Measurements from ENCODE around the gene TRAM2.
"Not testable (repeated sequence)": the region's sequence is repeated elsewhere in the genome, so short reads cannot be mapped to it uniquely, and the experiment has no call there.

TRAM2 gene

GRCh38 chr6:52494298-52495072, 82.4 kb downstream of the TRAM2 start:
- H3K27me3 Mint-ChIP-seq: no peaks in the 10 kb centered on the region
- H3K36me3 Mint-ChIP-seq: peaks cover 4% of the 10 kb centered on the region
- no peaks in the 10 kb centered on the region for H3K4me1 Mint-ChIP-seq
- H3K27ac Mint-ChIP-seq: no peak overlapping the region
- no peak overlapping the region for H3K4me3 Mint-ChIP-seq
- H3K9me3 Mint-ChIP-seq: no peaks in the 10 kb centered on the region

- H3K27ac Mint-ChIP-seq: no peak overlapping the region
- no peak overlapping the region for H3K4me3 Mint-ChIP-seq
- no peaks in the 10 kb centered on the region for H3K27me3 Mint-ChIP-seq
- H3K9me3 Mint-ChIP-seq: no peaks in the 10 kb centered on the region
- H3K36me3 Mint-ChIP-seq: peaks cover 4% of the 10 kb centered on the region
- H3K4me1 Mint-ChIP-seq: no peaks in the 10 kb centered on the region
Observed at GRCh38 chr6:52493669-52494068, 83.2 kb downstream of the TRAM2 start.

GRCh38 chr6:52491203-52492069, 85.4 kb downstream of the TRAM2 start:
- H3K27me3 Mint-ChIP-seq: no peaks in the 10 kb centered on the region
- no peak overlapping the region for H3K4me3 Mint-ChIP-seq
- H3K9me3 Mint-ChIP-seq: no peaks in the 10 kb centered on the region

GRCh38 chr6:52489881-52490280, 87.0 kb downstream of the TRAM2 start:
- no peaks in the 10 kb centered on the region for H3K4me1 Mint-ChIP-seq
- H3K9me3 Mint-ChIP-seq: no peaks in the 10 kb centered on the region
- H3K27ac Mint-ChIP-seq: no peak overlapping the region
- H3K36me3 Mint-ChIP-seq: peaks cover 5% of the 10 kb centered on the region
- no peaks in the 10 kb centered on the region for H3K27me3 Mint-ChIP-seq
- no peak overlapping the region for H3K4me3 Mint-ChIP-seq

More at GRCh38 chr6:52491203-52492069, 85.4 kb downstream of the TRAM2 start:
- Mint-ChIP-seq H3K4me1 (no peaks in the 10 kb centered on the region), H3K27ac (no peak overlapping the region), H3K36me3 (peaks cover 5% of the 10 kb centered on the region)

GRCh38 chr6:52483671-52484003, 93.2 kb downstream of the TRAM2 start:
- Mint-ChIP-seq H3K4me1 (no peaks in the 10 kb centered on the region), H3K27me3 (no peaks in the 10 kb centered on the region), H3K9me3 (no peaks in the 10 kb centered on the region), H3K27ac (no peak overlapping the region), H3K36me3 (peaks cover 4% of the 10 kb centered on the region), H3K4me3 (no peak overlapping the region)

GRCh38 chr6:52482903-52483670, 93.8 kb downstream of the TRAM2 start:
- Mint-ChIP-seq H3K36me3 (peaks cover 4% of the 10 kb centered on the region), H3K4me3 (no peak overlapping the region), H3K27ac (no peak overlapping the region)

GRCh38 chr6:52475307-52475706, 101.6 kb downstream of the TRAM2 start:
- H3K4me3 Mint-ChIP-seq: no peak overlapping the region
- no peaks in the 10 kb centered on the region for H3K4me1 Mint-ChIP-seq
- no peaks in the 10 kb centered on the region for H3K36me3 Mint-ChIP-seq
- no peaks in the 10 kb centered on the region for H3K9me3 Mint-ChIP-seq
- no peaks in the 10 kb centered on the region for H3K27me3 Mint-ChIP-seq
- H3K27ac Mint-ChIP-seq: no peak overlapping the region

More at GRCh38 chr6:52482903-52483670, 93.8 kb downstream of the TRAM2 start:
- Mint-ChIP-seq H3K4me1 (no peaks in the 10 kb centered on the region), H3K27me3 (no peaks in the 10 kb centered on the region), H3K9me3 (no peaks in the 10 kb centered on the region)

- Mint-ChIP-seq H3K36me3 (no peaks in the 10 kb centered on the region), H3K4me3 (no peak overlapping the region), H3K4me1 (no peaks in the 10 kb centered on the region), H3K27me3 (no peaks in the 10 kb centered on the region), H3K27ac (no peak overlapping the region), H3K9me3 (no peaks in the 10 kb centered on the region)
Observed at GRCh38 chr6:52474173-52474572, 102.7 kb downstream of the TRAM2 start.

- H3K4me1 Mint-ChIP-seq, H3K27me3 Mint-ChIP-seq, H3K36me3 Mint-ChIP-seq: not testable (repeated sequence)
Observed at GRCh38 chr6:52461194-52461593, 115.7 kb downstream of the TRAM2 start.

GRCh38 chr6:52457096-52457495, 119.8 kb downstream of the TRAM2 start:
- H3K27ac Mint-ChIP-seq: no peak overlapping the region
- H3K4me3 Mint-ChIP-seq: no peak overlapping the region
- no peaks in the 10 kb centered on the region for H3K4me1 Mint-ChIP-seq
- H3K36me3 Mint-ChIP-seq: peaks cover 6% of the 10 kb centered on the region
- no peaks in the 10 kb centered on the region for H3K27me3 Mint-ChIP-seq
- H3K9me3 Mint-ChIP-seq: no peaks in the 10 kb centered on the region

More at GRCh38 chr6:52461194-52461593, 115.7 kb downstream of the TRAM2 start:
- H3K4me3 Mint-ChIP-seq, H3K9me3 Mint-ChIP-seq, H3K27ac Mint-ChIP-seq: not testable (repeated sequence)

- H3K9me3 Mint-ChIP-seq: peaks cover 16% of the 10 kb centered on the region
Observed at GRCh38 chr6:52454556-52454955, 122.3 kb downstream of the TRAM2 start.

More at GRCh38 chr6:52454556-52454955, 122.3 kb downstream of the TRAM2 start:
- H3K27ac Mint-ChIP-seq: no peak overlapping the region
- H3K4me3 Mint-ChIP-seq: no peak overlapping the region
- H3K36me3 Mint-ChIP-seq: peaks cover 19% of the 10 kb centered on the region
- no peaks in the 10 kb centered on the region for H3K27me3 Mint-ChIP-seq
- H3K4me1 Mint-ChIP-seq: no peaks in the 10 kb centered on the region

Measured in activated naive CD4-positive, alpha-beta T cell treated with anti-CD3 and anti-CD28 coated beads, Interleukin-2, amount 50 U/mL, for 24 hours (primary cell).